Keratinocyte (primary cell): ENCODE results near the gene SLC23A1. TPM values are rescaled to one million over a fixed set of nuclear protein-coding genes. Genes with fewer than 3 reads are reported as not detected.
"Not testable (repeated sequence)": the region's sequence is repeated elsewhere in the genome, so short reads cannot be mapped to it uniquely, and the experiment has no call there.

Experiments
- DNase-seq: peaks from one replicate; pipeline ENCODE4 v3.0.0-alpha.2; 2011; ENCODE audit warnings: low read depth, missing footprints, low spot score
- FAIRE-seq: peaks from 2 replicates; lab custom pipeline; 2011; peaks lifted over from hg19 to GRCh38; lab: Jason Lieb, UNC
- H2AFZ ChIP-seq: 2 replicates; pipeline ENCODE4 v1.6.0; 2012; ENCODE audit warnings: low read length, control low read depth, inconsistent platforms; ENCODE audit not compliant: control insufficient read depth
- H3K27ac ChIP-seq: 2 replicates; pipeline ENCODE4 v1.5.1; 2011; ENCODE audit warnings: low read length; ENCODE audit not compliant: control insufficient read depth, insufficient read depth
- H3K27me3 ChIP-seq: 3 replicates; pipeline ENCODE4 v1.6.0; 2011; ENCODE audit warnings: low read length; ENCODE audit not compliant: control insufficient read depth, insufficient read depth; ENCODE audit errors: extremely low read depth
- H3K36me3 ChIP-seq, 2 experiments: 2 replicates in 1 of 2; 3 replicates in 1 of 2; pipeline ENCODE4 v1.5.1; 2011; ENCODE audit warnings: low read length in 2 of 2, mild to moderate bottlenecking in 1 of 2; ENCODE audit not compliant: control insufficient read depth in 2 of 2, insufficient read depth in 2 of 2; ENCODE audit errors: extremely low read depth in 1 of 2
- H3K4me1 ChIP-seq: 3 replicates; pipeline ENCODE4 v1.5.1; 2011; ENCODE audit warnings: low read length; ENCODE audit not compliant: control insufficient read depth, insufficient read depth; ENCODE audit errors: extremely low read depth
- H3K4me2 ChIP-seq: 3 replicates; pipeline ENCODE4 v1.6.0; 2011; ENCODE audit warnings: low read depth, low read length; ENCODE audit not compliant: control insufficient read depth, insufficient read depth; ENCODE audit errors: extremely low read depth
- H3K4me3 ChIP-seq, 3 experiments: fragments of 200-600 bp in 1 of 3; sonication (generic) in 1 of 3; 2 replicates in 2 of 3; 3 replicates in 1 of 3; pipeline ENCODE4 v1.5.1; 2011 to 2016; ENCODE audit warnings: low read length in 3 of 3, mild to moderate bottlenecking in 3 of 3, control low read depth in 2 of 3, inconsistent platforms in 1 of 3, low read depth in 1 of 3, mixed read lengths in 1 of 3, mixed run types in 1 of 3, moderate library complexity in 1 of 3; ENCODE audit not compliant: control insufficient read depth in 2 of 3, insufficient read depth in 2 of 3; ENCODE audit errors: extremely low read depth in 1 of 3
- H3K79me2 ChIP-seq: 2 replicates; pipeline ENCODE4 v1.6.0; 2012; ENCODE audit warnings: low read length; ENCODE audit not compliant: control insufficient read depth, insufficient read depth
- H3K9ac ChIP-seq: 3 replicates; pipeline ENCODE4 v1.6.0; 2011; ENCODE audit warnings: low read length; ENCODE audit not compliant: control insufficient read depth, insufficient read depth; ENCODE audit errors: extremely low read depth
- H3K9me1 ChIP-seq: 3 replicates; pipeline ENCODE4 v1.6.0; 2011; ENCODE audit warnings: low read length; ENCODE audit not compliant: control insufficient read depth, insufficient read depth; ENCODE audit errors: extremely low read depth
- H3K9me3 ChIP-seq: 2 replicates; pipeline ENCODE4 v1.5.1; 2012; ENCODE audit warnings: low read depth, low read length; ENCODE audit not compliant: control insufficient read depth
- H4K20me1 ChIP-seq: 3 replicates; pipeline ENCODE4 v1.6.0; 2011; ENCODE audit warnings: low read length; ENCODE audit not compliant: control insufficient read depth, insufficient read depth; ENCODE audit errors: extremely low read depth
- EZH2 ChIP-seq: IDR thresholded peaks from one replicate; pipeline ENCODE4 v1.6.1; 2012; ENCODE audit warnings: inconsistent platforms, mild to moderate bottlenecking, low read length, moderate library complexity
- dilution Hi-C: fragments of 300-500 bp; cut with MboI; formaldehyde crosslinking; loops from one replicate; pipeline ENCODE4 v1.7.0; 2020; ENCODE audit warnings: low sequenced_read_pairs; ENCODE audit not compliant: extremely low pct_ligation_motif_present
- polyA plus RNA-seq, 5 experiments: library from polyadenylated mRNA; depleted of rRNA in 3 of 5; stranded (reverse) in 3 of 5; stranded (forward) in 1 of 5; unstranded in 1 of 5; fragments of >200 nt; gene quantifications; 1 replicate in 1 of 5; 2 replicates in 3 of 5; 3 replicates in 1 of 5; pipeline versions ENCODE4 v1.2.1 to v1.2.3, GENCODE V29; 2011 to 2012; ENCODE audit warnings: missing spikeins in 2 of 5, low read depth in 1 of 5, low replicate concordance in 1 of 5
- TF ChIP-seq, protein P1 (sequence below), 3 experiments: IDR thresholded peaks in 1 of 3; conservative IDR thresholded peaks in 1 of 3; optimal IDR thresholded peaks in 1 of 3; 2 replicates in 2 of 3; 3 replicates in 1 of 3; pipeline versions ENCODE3 to v1.5.1; 2011; ENCODE audit warnings: low read length in 3 of 3, mild to moderate bottlenecking in 3 of 3, moderate library complexity in 2 of 3, control low read depth in 1 of 3, inconsistent platforms in 1 of 3; ENCODE audit not compliant: insufficient read depth in 2 of 3; ENCODE audit errors: extremely low read depth in 1 of 3

Gene SLC23A1
- polyA plus RNA-seq, 1 donor (not counting 4 experiments of a cell fraction or from before 2014, with no cell fraction given), result not detected

DNA sequence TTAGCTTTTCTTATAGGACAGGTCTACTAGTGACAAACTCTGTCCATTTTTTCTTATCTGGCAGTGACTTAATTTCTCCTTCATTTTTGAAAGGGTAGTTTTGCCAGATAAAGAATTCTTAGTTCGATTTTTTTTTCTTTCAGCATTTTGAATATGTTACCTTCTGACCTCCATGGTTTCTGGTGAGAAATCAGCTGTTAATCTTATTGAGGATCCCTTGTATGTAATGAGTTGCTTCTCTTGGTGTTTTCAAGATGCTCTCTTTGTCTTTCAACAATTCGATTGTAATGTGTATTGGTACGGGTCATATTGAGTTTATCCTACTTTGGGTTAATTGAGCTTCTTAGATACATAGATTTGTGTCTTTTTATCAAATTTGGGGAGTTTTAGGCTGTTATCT is 28.9 kb downstream of the SLC23A1 start:
- Histone ChIP-seq H3K36me3 (peaks cover 0 to 4% of the 10 kb centered on the region in 2 experiments), H3K4me1 (no peaks in the 10 kb centered on the region), H3K79me2 (peaks cover 87% of the 10 kb centered on the region), H3K4me3 (no peak overlapping the region), H4K20me1 (no peaks in the 10 kb centered on the region), H3K9me1 (no peaks in the 10 kb centered on the region), H2AFZ (no peak overlapping the region), H3K4me2 (no peak overlapping the region), H3K27me3 (no peaks in the 10 kb centered on the region), H3K27ac (no peak overlapping the region), H3K9ac (no peak overlapping the region), H3K9me3 (no peaks in the 10 kb centered on the region)
- dilution Hi-C loops, result no loop called here
- FAIRE-seq, result no peak
- no peak for TF ChIP-seq EZH2
- TF ChIP-seq, protein P1, sequence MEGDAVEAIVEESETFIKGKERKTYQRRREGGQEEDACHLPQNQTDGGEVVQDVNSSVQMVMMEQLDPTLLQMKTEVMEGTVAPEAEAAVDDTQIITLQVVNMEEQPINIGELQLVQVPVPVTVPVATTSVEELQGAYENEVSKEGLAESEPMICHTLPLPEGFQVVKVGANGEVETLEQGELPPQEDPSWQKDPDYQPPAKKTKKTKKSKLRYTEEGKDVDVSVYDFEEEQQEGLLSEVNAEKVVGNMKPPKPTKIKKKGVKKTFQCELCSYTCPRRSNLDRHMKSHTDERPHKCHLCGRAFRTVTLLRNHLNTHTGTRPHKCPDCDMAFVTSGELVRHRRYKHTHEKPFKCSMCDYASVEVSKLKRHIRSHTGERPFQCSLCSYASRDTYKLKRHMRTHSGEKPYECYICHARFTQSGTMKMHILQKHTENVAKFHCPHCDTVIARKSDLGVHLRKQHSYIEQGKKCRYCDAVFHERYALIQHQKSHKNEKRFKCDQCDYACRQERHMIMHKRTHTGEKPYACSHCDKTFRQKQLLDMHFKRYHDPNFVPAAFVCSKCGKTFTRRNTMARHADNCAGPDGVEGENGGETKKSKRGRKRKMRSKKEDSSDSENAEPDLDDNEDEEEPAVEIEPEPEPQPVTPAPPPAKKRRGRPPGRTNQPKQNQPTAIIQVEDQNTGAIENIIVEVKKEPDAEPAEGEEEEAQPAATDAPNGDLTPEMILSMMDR (optimal IDR thresholded peaks at IDR 0.05 in 1 of 3, IDR thresholded peaks at IDR 0.05 in 1 of 3, conservative IDR thresholded peaks at IDR 0.05 in 1 of 3; ENCODE audit: extremely low read depth in 1 of 3, insufficient read depth in 2 of 3, low read length in 3 of 3), result no peak
- DNase-seq, result no peak

DNA sequence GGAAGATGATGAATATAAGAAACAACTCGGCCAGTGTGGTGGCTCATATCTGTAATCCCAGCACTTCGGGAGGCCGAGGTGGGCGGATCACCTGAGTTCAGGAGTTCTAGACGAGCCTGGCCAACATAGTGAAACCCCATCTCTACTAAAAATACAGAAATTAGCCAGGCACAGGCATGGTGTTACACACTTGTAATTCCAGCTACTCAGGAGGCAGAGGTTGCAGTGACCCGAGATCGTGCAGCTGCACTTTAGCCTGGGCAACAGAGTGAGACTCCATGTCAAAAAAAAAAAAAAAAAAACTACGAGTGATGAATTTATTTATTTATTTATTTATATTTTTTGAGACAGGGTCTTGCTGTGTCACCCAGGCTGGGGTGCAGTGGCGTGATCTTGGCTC is 35.2 kb downstream of the SLC23A1 start:
- H3K9me3 ChIP-seq, FAIRE-seq, H3K4me3 ChIP-seq, H3K4me2 ChIP-seq, H3K27me3 ChIP-seq, H3K9ac ChIP-seq, H3K9me1 ChIP-seq, DNase-seq, dilution Hi-C loops, H4K20me1 ChIP-seq, H3K36me3 ChIP-seq, H3K27ac ChIP-seq, H2AFZ ChIP-seq, H3K4me1 ChIP-seq: not testable (repeated sequence)
- H3K79me2 ChIP-seq, result peaks cover 93% of the 10 kb centered on the region

DNA sequence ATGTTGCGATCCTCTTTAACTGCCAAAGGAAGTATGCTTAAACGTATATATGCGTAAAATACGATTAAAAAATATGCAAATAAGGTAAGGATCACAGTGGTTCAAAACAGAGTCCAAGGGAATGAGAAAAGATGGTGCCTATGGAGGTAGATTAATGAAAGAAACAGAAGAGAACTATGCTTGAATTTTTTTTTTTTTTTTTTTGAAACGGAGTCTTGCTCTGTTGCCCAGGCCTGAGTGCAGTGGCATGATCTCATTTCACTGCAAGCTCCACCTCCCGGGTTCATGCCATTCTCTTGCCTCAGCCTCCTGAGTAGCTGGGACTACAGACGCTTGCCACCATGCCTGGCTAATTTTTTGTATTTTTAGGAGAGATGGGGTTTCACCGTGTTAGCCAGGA is 37.7 kb downstream of the SLC23A1 start:
- H3K9me1 ChIP-seq, H3K27me3 ChIP-seq, H3K9me3 ChIP-seq, H2AFZ ChIP-seq, dilution Hi-C loops, H4K20me1 ChIP-seq, H3K4me3 ChIP-seq, DNase-seq, H3K36me3 ChIP-seq, H3K27ac ChIP-seq, FAIRE-seq, H3K4me2 ChIP-seq, H3K9ac ChIP-seq: not testable (repeated sequence)
- H3K79me2 ChIP-seq, result peaks cover 85% of the 10 kb centered on the region
- H3K4me1 ChIP-seq, result peaks cover 13% of the 10 kb centered on the region
